KOPT-K1 (cell line): Measurements from ENCODE around the gene TACC2.
"Not testable (repeated sequence)": the region's sequence is repeated elsewhere in the genome, so short reads cannot be mapped to it uniquely, and the experiment has no call there.

ENCODE experiments used
- H3K27ac ChIP-seq: fragments of 200-600 bp; sonication (generic); 2 replicates; pipeline ENCODE4 v1.5.1; 2016; ENCODE audit warnings: antibody characterized with exemption, mild to moderate bottlenecking, low read depth, low read length; ENCODE audit not compliant: poor library complexity, severe bottlenecking
- H3K36me3 ChIP-seq: fragments of 200-600 bp; sonication (generic); 2 replicates; pipeline ENCODE4 v1.5.1; 2017; ENCODE audit warnings: antibody characterized with exemption, mild to moderate bottlenecking, low read length, moderate library complexity; ENCODE audit not compliant: insufficient read depth
- H3K9me3 ChIP-seq: fragments of 200-600 bp; sonication (generic); 2 replicates; pipeline ENCODE4 v1.5.1; 2017; ENCODE audit warnings: antibody characterized with exemption, low read length, mild to moderate bottlenecking; ENCODE audit not compliant: insufficient read depth, poor library complexity, severe bottlenecking

The TACC2 gene

DNA sequence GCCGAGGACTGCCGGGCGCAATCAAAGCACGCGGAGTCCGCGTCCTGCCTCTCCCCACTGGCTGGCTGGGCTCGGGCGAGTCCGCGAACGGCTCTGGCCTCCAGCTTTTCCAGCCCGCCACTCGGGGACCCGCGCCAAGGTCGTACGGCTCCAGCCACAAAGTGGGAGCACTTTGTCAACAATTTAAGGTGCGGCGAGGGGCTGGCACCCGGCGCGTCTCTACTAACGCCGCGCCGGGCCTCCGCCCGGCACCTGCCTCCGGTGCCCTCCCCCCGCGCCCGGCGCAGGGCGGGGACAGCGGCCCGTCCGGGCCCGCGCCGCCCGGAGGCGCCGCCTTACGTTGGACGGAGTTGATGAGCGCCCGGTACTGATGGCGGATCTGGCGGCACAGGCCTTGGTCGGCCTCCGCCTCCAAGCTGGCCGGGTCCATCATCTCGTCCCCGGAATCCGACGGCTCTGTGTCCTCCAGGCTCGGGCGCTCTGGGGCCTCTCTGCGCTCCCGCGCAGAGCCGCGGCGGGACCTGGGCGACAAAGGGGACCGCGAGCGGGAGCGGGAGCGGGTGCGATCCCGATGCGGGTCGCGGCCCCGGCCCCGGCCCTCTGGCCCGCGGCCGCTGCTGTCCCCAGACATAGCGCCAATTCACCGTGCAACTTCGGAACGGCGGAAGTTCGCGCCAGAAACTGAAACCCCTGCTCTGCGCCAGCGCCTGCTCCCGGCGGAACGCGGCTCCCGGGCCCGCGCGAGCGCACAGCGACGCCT is 14.2 kb upstream of the TACC2 start, which contains the start of gene NSMCE4A:
Gene NSMCE4A (minus strand): TSS at position 683 of the 760 bp plus-strand sequence. CDS start 52 bp downstream, at position 631.
- peaks cover 30% of the 10 kb centered on the region for H3K36me3 ChIP-seq
- H3K27ac ChIP-seq, result peak within 1 kb of the TSS; percentile 84
- H3K9me3 ChIP-seq, result peaks cover 23% of the 10 kb centered on the region

DNA sequence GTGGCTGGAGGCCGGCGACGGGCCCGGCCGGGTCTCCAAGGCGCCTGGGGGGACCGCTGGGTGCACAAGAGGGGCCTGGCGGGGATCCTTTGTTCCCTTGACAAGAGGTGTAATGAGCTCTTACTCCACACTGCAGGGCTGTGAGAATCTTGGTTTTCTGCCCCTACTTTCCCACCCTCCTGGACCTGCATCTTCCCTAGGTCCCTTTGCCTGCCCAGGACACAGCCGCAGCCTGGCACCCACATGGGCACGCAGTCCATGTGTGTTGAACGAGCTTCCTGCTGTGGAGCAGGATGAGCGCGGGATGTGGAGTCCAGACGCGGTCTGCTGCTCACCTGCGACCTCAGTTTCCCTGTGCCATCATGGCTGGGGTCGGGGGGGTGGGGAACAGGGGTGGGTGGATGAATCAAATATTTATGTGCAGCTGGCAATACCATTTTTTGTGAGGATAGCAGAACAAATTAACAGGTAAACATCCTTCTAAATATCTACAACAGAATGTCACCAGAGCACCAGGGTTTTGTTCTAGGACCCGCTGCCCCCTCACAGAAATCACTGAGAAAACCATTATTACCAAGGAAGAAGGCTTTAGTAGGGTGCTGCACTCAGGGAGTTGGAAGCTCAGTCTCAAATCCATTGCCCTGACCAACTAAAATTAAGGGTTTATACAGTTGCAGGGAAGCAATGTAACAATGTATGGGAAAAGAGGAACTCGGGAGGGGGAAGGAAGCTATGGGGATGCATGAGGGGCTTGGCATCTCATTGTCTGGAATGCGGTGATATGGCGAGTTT is 13.5 kb upstream of the TACC2 start:
- Histone ChIP-seq H3K27ac (peak overlapping the region; percentile 84), H3K36me3 (peaks cover 22% of the 10 kb centered on the region), H3K9me3 (peaks cover 23% of the 10 kb centered on the region)

DNA sequence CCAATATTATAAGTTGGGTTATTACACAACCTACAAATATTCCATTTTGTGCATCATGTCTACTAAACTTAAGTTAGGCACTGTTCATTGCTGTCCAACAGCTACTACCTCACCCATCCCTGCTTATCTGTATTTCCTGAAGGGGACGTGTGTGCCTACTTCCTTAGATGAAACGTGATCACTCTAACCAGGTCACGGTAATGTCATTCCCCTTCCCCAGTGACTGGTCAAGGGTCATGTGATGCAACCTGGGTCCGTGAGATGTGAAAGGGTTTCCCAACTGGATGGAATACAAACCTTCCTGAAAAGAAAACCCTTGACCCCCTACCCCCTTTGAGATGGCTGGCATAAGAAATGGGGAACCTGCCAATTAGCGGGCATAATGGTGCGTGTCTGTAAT is 12.4 kb upstream of the TACC2 start:
- H3K9me3 ChIP-seq, result peaks cover 32% of the 10 kb centered on the region
- peaks cover 12% of the 10 kb centered on the region for H3K36me3 ChIP-seq
- H3K27ac ChIP-seq, result no peak overlapping the region

DNA sequence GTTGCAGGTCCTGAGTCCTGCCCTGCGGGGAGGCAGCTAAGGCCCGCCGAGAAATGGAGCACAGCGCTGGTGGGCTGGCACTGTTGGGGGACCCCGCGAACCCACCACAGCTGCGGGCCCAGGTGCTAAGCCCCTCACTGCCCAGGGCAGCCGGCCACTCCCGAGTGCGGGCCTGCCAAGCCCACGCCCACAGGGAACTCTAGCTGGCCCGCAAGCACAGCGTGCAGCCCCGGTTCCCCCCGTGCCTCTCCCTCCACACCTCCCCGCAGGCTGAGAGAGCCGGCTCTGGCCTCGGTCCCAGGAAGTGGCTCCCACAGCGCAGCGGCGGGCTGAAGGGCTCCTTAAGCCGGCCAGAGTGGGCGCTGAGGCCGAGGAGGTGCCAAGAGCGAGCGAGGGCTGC is 10.5 kb upstream of the TACC2 start:
- H3K27ac ChIP-seq, result no peak overlapping the region
- H3K36me3 ChIP-seq, result no peaks in the 10 kb centered on the region; the same call in 1 of the 2 replicates
- H3K9me3 ChIP-seq, result peaks cover 33% of the 10 kb centered on the region

DNA sequence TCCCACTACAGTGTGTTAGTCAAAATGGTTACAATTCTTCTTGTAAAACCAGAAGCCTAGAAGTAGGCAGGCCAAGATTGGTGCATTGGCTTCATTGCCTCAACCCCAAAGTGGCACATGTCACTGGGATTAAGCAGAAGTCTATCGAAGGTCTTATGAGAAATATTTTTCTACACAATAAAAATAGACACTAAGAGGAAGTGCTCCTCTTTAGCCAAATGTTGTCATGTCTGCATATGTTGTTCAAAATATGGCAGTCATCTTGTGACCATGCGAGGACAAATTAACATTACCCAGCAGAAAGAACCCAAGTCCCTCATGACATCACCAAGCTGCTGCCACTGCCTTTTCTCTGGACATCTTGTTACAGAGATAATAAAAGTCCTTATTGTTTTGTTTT is 7.6 kb upstream of the TACC2 start:
- Histone ChIP-seq H3K36me3 (no peaks in the 10 kb centered on the region), H3K9me3 (peaks cover 37% of the 10 kb centered on the region), H3K27ac (no peak overlapping the region)

DNA sequence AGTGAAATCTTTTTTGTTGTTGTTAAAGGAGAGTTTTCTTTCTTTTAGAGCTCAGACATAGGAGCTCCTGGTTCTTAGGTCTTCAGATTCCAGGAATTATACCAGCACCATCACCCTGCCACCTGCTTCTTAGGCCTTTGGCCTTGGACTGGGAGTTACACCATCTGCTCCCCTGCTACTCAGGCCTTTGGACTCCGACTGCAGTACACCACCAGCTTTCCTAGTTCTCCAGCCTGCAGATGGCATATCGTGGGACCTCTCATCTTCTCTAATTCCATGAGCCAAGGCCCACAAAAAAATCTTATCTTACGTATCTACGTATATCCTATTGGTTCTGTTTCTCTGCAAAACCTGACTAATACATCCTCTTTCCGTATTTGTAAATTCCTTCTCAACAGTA is 5.1 kb upstream of the TACC2 start:
- H3K27ac ChIP-seq, result no peak overlapping the region
- no peaks in the 10 kb centered on the region for H3K36me3 ChIP-seq
- H3K9me3 ChIP-seq, result peaks cover 24% of the 10 kb centered on the region

DNA sequence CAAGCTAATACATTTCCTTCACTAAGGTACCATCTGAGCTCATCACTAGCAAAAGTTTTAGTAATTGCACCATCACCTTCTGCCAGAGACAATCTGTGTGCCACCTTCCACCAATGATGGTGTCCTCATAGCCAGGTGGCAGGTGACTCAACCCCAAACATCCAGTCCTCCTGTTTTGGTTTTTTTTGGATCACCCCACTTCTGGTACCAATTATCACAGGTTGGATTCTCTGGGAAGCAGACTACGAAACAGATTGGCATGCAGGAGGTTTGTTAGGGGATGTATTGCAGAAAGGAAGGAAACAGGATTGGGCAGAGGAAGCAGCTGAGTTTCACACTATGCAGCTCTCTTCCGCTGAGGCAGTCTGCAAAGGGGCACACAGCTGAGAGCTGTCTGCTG is 4.5 kb upstream of the TACC2 start:
- Histone ChIP-seq H3K36me3 (no peaks in the 10 kb centered on the region), H3K27ac (no peak overlapping the region), H3K9me3 (peaks cover 24% of the 10 kb centered on the region)

DNA sequence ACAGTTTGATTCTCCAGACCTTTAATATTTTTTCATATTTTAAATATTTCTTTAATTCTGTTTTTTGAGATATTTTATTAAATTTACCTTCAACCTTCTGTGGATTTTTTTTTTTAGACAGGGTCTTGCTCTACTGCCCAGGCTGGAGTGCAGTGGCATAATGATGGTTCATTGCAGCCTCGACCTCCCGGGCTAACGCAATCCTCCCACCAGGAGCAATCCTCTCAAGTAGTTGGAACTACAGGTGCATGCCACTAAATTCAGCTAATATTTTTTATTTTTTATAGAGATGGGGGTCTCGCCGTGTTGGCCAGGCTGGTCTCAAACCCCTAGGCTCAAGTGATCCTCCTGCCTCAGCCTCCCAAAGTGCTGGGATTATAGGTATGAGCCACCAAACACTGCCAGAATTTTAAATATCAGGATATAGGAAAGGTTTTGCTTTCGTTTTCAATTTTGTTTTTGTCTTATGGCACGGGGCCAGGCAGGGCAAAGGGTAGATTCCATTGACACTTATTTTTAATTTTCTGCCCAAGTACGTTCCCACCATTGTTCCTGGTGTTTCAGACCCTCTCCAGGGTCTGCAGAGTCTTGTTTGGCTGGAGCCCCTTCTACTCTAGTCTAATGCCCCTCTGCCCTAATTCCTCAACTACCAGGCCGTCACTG is 1.2 kb downstream of the TACC2 start:
- Histone ChIP-seq H3K27ac (no peak overlapping the region), H3K9me3 (no peaks in the 10 kb centered on the region), H3K36me3 (no peaks in the 10 kb centered on the region)

DNA sequence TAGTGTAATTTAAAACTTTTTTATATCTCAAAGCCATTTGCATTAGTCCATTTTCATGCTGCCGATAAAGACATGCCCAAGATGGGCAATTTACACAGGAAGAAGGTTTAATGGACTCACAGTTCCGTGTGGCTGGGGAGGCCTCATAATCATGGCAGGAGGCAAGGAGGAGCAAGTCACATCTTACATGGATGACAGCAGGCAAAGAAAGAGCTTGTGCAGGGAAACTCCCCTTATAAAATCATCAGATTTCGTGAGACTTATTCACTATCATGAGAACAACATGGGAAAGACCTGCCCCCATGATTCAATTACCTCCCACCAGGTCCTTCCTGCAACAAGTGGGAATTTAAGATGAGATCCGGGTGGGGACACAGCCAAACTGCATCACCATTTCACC is 2.8 kb downstream of the TACC2 start:
- not testable (repeated sequence) for H3K9me3 ChIP-seq, H3K36me3 ChIP-seq, H3K27ac ChIP-seq

DNA sequence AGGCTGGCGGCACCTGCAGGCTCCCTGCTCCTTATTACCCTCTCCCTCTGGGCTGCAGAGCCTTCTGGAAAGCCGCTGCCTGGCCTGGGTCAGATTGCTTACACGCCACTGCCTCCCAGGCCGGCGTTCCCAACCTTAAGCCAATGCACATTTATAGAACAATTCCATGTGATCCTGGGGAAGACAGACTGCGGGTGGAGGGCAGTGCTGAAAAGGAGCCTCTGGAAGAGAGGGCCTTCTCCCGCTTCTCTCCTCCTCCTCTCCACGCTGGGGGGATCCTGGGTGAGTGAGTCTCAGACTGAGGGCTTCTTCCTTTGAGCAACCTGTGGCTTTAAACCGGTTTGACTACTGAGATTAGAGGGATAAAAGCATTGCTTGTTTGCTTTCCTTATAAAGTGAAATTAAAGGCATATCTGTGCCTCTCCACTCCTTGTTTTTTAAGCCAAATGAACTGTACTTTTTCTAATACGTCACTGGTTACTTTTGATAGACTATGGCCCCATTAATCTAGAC is 5.5 kb downstream of the TACC2 start:
- Histone ChIP-seq H3K27ac (no peak overlapping the region), H3K36me3 (no peaks in the 10 kb centered on the region), H3K9me3 (no peaks in the 10 kb centered on the region)

DNA sequence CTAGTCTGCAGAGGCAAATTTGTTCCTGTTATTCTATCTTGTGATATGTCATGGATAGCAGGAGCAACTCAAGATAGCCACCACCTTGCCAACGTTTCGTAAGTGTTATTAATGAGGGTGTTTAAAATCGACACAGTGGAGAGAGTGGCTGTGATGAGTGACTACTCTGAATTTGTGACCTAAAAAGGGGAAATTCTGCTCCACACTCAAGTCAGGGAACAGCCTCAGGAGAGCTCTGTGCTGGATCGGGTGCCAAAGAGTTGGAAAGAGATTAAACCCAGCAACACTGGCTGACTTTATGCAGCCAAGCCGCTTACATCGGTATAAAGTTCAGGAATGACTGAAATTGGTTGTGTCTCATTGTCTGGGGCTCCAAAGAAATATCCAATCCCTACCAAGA is 9.5 kb downstream of the TACC2 start:
- H3K36me3 ChIP-seq, result no peaks in the 10 kb centered on the region
- no peak overlapping the region for H3K27ac ChIP-seq
- peaks cover 12% of the 10 kb centered on the region for H3K9me3 ChIP-seq

DNA sequence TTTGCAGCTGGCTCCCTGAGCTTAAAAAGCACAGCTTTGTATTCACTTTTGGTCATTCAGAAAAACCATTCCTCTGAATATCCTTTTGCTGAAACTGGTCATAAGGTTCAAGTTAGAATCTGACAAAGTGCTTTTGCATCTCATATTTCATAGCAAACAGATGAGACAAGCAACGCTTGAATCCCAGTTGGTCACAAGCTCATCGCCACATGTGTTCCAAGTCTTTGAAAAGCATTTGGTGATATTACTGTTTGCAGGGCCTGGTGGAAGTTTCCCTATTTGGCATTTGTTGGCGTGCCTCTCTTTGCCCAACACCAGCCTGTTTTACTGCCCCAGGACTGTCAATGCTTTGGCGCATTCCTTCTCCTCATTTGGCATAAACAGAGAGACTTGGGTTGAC is 10.3 kb downstream of the TACC2 start:
- Histone ChIP-seq H3K36me3 (no peaks in the 10 kb centered on the region), H3K27ac (no peak overlapping the region), H3K9me3 (peaks cover 12% of the 10 kb centered on the region)

DNA sequence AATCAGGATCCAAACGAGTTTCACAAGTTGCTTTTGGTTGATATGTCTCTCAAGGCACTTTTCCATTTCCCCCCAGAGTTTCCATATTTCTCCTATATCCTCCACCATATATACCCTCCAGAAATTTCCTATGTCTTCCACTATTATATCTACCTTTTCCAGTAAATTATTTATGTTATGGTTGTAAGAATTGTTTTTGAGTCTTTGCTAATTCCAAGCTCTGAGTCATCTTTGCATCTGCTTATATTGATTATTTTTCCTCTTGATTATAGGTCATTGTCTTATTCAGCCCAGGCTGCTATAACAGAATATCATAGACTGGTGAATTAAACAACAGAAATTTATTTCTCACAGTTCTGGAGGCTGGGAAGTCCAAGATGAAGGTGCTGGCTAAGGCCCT is 12.7 kb downstream of the TACC2 start:
- H3K36me3 ChIP-seq, result no peaks in the 10 kb centered on the region
- H3K27ac ChIP-seq, result no peak overlapping the region
- peaks cover 12% of the 10 kb centered on the region for H3K9me3 ChIP-seq

DNA sequence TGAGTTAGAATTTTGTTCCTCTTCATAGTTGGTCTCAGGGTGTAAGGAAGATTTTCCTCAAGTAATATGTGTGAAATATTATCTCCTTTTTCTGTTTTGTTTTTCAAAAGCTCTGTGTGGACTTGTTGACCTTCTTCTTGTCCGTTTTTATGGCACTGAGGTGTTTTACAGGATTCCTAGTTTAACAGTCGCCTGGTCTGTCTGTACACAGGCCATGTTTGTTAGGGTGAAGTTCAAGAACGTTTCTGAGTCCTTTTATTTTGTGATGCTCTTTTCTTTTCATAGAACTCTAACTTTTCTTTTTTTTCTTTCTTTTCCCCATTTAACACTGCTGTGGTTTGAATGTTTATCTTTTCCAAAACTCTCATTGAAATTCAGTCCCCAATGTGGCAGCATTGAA is 18.5 kb downstream of the TACC2 start:
- peaks cover 3% of the 10 kb centered on the region for H3K9me3 ChIP-seq
- H3K36me3 ChIP-seq, result no peaks in the 10 kb centered on the region
- H3K27ac ChIP-seq, result no peak overlapping the region

DNA sequence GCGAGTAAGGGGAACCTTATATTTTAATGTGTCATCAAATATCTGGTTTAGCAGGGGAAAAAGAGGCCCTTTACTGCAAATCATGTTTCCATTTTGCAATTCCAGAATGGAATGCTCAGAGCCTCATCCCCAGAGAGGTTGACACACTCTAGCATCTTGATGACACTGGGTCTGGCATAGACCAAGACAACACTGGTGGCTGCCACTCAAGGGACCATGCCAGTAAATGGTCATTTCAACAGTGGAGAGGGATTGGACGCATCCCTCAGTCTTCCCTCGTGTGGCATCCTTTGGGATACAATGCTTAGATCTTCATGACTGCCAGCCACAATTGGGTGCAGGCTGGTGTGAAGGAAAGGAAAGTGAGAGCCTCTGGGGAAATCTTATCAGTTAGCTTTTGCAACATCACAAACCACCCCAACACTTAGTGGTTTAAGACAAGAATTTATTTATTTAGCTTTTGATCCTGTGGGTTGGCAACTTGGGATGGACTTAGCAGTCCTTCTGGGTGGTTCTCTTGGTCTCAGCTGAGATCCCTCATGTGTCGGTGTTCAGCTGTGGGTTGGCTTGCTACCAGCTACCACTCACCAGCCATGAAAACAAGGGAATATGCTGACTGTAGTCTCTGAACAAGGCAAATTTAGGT is 21.6 kb downstream of the TACC2 start:
- Histone ChIP-seq H3K27ac (no peak overlapping the region), H3K9me3 (no peaks in the 10 kb centered on the region), H3K36me3 (no peaks in the 10 kb centered on the region)
